Measurements from ENCODE around the gene CHST15. TPM values are rescaled to one million over a fixed set of nuclear protein-coding genes. Genes with fewer than 3 reads are reported as not detected.

The CHST15 gene
- total RNA-seq, 1 donor from 2014 or later: 11.1 TPM

DNA sequence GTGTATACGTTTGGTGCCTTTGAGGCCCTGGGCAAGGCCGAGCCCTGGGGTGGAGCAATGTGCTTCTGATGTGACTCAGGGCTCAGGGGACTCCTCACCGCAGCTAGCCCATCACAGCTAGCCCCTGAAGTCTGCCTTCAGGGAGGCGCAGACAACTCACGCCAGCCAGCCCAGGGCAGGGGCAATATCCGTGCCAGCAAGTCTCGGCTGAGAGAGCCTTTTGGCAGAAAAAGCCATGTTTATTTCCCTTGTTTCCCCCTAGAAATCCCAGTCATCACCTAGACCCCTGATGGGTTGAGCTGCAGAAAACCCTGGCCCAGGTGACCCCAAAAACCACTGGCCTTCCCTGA lies 90.4 kb downstream of the CHST15 start:
- FAIRE-seq (no peak), DNase-seq (ENCODE audit: low read depth) (no peak)
- H3K36me3 ChIP-seq (ENCODE audit: control insufficient read depth, insufficient read depth, low read length): peaks cover 4% of the 10 kb centered on the region
- H3K4me3 ChIP-seq (ENCODE audit: low read depth, low read length): no peak overlapping the region
- TF ChIP-seq, protein P1, sequence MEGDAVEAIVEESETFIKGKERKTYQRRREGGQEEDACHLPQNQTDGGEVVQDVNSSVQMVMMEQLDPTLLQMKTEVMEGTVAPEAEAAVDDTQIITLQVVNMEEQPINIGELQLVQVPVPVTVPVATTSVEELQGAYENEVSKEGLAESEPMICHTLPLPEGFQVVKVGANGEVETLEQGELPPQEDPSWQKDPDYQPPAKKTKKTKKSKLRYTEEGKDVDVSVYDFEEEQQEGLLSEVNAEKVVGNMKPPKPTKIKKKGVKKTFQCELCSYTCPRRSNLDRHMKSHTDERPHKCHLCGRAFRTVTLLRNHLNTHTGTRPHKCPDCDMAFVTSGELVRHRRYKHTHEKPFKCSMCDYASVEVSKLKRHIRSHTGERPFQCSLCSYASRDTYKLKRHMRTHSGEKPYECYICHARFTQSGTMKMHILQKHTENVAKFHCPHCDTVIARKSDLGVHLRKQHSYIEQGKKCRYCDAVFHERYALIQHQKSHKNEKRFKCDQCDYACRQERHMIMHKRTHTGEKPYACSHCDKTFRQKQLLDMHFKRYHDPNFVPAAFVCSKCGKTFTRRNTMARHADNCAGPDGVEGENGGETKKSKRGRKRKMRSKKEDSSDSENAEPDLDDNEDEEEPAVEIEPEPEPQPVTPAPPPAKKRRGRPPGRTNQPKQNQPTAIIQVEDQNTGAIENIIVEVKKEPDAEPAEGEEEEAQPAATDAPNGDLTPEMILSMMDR (IDR thresholded peaks at IDR 0.05; ENCODE audit: insufficient read depth, low read length, severe bottlenecking): no peak
- no peaks in the 10 kb centered on the region for H3K27me3 ChIP-seq (ENCODE audit: control insufficient read depth, insufficient read depth, low read length)

DNA sequence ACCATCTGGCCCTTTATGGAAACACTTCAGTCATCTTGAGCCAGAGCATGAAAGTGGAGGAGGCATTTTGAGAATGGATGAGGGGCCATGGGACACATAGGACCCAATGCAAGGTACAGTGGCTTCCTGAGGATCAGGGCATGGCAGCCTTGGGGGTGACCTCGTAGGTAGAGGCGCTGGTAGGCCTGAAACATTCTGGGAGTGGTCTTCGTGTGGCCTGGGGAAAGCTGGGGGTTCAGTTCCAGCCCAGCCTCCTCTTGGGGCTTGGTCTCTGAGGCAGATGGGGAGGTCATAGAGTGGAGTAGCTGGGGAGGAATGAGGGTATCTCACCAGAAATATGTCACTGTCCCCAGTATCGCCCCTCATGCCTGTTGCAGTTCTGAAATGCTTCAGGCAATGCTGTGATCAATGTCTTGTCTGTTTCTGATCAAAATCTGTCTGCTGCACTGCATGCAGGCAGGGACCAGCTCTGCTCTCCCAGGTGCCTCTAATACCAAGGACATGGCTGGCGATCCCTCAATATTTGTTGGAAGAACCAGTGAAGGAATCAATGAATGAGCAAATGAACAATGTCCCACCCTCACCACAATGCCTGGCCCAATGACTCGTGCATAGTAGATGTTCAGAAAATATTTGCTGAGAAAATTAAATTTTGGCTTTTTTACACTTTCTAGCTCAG lies 90.9 kb downstream of the CHST15 start:
- TF ChIP-seq, protein P1 (IDR thresholded peaks at IDR 0.05; ENCODE audit: insufficient read depth, low read length, severe bottlenecking): no peak
- peaks cover 4% of the 10 kb centered on the region for H3K36me3 ChIP-seq (ENCODE audit: control insufficient read depth, insufficient read depth, low read length)
- FAIRE-seq (peak; percentile 87), DNase-seq (ENCODE audit: low read depth) (no peak)
- no peaks in the 10 kb centered on the region for H3K27me3 ChIP-seq (ENCODE audit: control insufficient read depth, insufficient read depth, low read length)
- no peak overlapping the region for H3K4me3 ChIP-seq (ENCODE audit: low read depth, low read length)

DNA sequence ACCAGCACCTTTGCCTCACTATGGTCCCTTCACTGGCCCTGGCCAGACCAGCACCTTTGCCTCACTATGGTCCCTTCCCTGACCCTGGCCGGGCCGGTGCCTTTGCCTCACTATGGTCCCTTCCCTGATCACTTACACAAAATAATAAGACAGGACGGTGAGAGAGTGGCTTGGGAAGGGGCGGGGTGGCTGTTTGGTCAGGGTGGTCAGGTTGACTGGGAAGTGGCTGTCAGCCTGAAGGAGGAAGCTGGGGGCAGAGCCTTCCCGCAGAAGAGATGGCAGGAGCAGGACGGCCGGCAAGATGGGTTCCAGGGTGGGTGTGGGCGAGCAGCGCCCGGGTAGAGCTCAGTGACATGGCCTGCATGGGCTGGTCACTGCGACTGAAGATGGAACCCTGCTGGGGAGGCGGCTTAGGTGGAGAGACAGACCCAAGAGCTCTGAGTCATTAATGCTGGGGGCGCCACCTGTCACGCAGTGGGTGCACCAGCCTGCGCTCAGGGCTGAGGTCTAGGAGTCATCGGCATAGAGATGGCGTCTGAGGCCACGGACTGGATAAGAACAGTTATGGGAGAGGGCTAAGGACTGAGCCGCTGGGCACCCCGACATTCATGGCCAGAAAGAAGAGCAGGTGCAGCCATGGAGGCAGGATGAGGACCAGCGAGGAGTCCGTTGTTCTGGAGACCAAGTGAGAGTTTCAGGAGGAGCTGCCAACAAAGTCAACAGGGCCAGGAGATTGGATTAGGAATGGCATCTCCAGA lies 91.8 kb downstream of the CHST15 start:
- FAIRE-seq (no peak), DNase-seq (ENCODE audit: low read depth) (no peak)
- Histone ChIP-seq H3K27me3 (ENCODE audit: control insufficient read depth, insufficient read depth, low read length) (no peaks in the 10 kb centered on the region), H3K36me3 (ENCODE audit: control insufficient read depth, insufficient read depth, low read length) (no peaks in the 10 kb centered on the region), H3K4me3 (ENCODE audit: low read depth, low read length) (no peak overlapping the region)
- TF ChIP-seq, protein P1 (IDR thresholded peaks at IDR 0.05; ENCODE audit: insufficient read depth, low read length, severe bottlenecking): no peak

DNA sequence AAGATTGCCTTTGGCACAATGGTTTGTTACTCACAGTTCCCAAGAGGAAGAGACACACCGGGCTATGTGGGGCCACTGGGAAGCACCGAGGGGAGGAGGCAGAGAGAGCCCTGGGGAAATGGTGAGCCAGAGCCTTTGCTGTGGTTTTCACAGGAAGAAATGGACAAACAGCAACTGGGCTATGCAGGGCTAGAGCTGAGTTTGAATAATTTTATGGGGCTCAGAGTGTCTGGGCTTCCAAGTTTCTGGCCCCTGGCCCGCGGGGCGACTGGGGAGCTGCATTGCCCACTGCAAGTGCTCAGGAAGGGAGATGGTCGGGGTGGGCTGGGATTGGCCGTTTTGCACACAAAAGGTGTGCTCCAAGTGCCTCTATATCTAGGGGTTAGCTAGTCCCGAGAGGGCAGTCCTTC lies 92.6 kb downstream of the CHST15 start:
- FAIRE-seq (no peak), DNase-seq (ENCODE audit: low read depth) (peak; percentile 56)
- Histone ChIP-seq H3K27me3 (ENCODE audit: control insufficient read depth, insufficient read depth, low read length) (no peaks in the 10 kb centered on the region), H3K4me3 (ENCODE audit: low read depth, low read length) (no peak overlapping the region), H3K36me3 (ENCODE audit: control insufficient read depth, insufficient read depth, low read length) (no peaks in the 10 kb centered on the region)
- TF ChIP-seq, protein P1 (IDR thresholded peaks at IDR 0.05; ENCODE audit: insufficient read depth, low read length, severe bottlenecking): no peak

DNA sequence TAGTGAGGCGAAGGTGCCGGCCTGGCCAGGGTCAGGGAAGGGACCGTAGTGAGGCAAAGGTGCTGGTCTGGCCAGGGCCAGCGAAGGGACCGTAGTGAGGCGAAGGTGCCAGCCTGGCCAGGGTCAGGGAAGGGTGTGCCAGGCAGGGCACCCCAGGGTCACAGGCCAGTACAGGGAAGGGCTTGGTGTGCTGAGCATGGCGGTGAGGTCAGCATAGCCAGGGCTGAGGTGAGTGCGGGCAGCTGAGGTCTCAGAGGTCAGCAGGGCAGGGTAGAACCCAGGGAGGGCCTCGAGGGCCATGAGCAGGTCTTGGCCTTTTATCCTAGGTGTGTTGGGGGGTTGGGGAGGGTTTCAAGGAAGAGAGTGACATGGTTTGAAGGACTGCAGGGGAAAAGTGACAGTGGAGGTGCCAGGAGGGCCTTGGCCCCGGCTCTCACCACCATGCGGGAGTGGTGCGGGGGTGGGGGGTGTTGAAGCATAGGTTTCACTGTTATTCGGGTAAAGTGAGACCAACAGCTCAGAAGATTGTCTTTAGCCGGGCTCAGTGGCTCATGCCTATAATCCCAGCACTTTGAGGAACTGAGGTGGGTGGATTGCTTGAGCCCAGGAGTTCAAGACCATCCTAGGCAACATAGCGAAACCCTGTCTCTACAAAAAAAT lies 93.3 kb downstream of the CHST15 start:
- H3K36me3 ChIP-seq (ENCODE audit: control insufficient read depth, insufficient read depth, low read length): no peaks in the 10 kb centered on the region
- DNase-seq (ENCODE audit: low read depth) (no peak), FAIRE-seq (no peak)
- no peak overlapping the region for H3K4me3 ChIP-seq (ENCODE audit: low read depth, low read length)
- TF ChIP-seq, protein P1 (IDR thresholded peaks at IDR 0.05; ENCODE audit: insufficient read depth, low read length, severe bottlenecking): no peak
- H3K27me3 ChIP-seq (ENCODE audit: control insufficient read depth, insufficient read depth, low read length): no peaks in the 10 kb centered on the region
